GM18861 (cell line): ENCODE data around the gene PSME2.

Source experiments
- ATAC-seq: cut with Tn5 transposase; IDR thresholded peaks from one replicate; pipeline ENCODE4 v1.9.1; 2021; ENCODE audit not compliant: unreplicated experiment

The PSME2 gene

GRCh38 chr14:24179961-24180796, 33.8 kb upstream of the PSME2 start:
- ATAC-seq, result no peak

GRCh38 chr14:24179294-24179960, 33.0 kb upstream of the PSME2 start:
- ATAC-seq, result no peak

DNA sequence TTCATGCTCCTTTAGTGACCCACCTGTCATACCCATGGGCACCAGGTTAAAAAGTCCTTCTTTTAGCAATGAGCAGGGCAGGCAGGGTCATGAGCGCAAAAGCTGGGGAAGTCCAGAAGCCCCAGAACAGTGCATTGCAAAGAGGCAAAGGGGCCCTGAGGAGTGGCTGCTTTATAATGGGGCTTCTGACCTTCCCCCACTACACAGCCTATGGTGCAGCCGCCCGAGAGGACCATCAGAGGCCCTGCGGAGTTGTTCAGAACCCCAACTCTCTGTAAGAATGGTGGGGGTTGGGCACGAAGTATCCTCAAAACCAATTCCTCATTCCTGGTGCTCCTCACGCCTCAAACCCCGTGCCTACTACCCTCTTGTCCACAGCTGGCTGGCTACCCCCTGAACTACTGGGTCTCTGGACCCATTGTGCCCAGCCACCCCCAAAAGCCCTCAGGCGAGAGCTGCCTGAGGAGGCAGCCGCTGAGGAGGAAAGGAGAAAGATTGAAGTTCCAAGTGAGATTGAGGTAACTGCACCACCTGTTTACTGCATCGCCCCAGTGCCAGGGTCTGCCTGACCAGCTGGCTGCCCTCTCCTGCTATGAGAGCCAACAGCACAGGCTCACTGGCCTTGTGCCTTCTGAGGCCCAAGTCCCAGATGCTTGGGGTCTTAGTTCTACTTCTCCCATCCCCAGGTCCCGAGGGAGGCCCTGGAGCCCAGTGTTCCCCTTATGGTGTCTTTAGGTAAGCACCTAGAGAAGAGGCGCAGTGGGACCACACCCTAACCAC, 32.2 kb upstream of the PSME2 start:
- ATAC-seq, result no peak

DNA sequence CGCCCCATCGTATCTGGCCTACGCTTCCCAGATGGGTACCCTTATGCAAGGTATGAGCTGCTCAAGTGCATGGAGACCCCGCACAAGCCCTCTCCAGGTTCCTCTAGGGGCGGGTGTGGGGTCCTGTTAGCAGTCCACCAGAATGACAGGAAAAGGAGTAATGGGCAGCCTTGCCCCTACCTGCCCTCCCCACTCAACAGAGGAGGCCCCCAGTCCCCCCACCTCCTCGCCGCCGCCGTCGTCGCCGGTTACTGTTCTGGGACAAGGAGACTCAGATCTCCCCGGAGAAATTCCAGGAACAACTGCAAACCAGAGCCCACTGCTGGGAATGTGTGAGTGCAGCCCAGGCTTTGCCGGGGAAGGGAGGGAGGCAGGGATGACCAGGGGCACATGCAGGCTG, 31.5 kb upstream of the PSME2 start:
- ATAC-seq, result no peak

- no peak for ATAC-seq
Observed at GRCh38 chr14:24177041-24177825, 30.8 kb upstream of the PSME2 start.

- ATAC-seq, result no peak
Observed at GRCh38 chr14:24176599-24176998, 30.2 kb upstream of the PSME2 start.

- no peak for ATAC-seq
Observed at GRCh38 chr14:24172871-24173281, 26.5 kb upstream of the PSME2 start.

- no peak for ATAC-seq
Observed at GRCh38 chr14:24172261-24172860, 26.0 kb upstream of the PSME2 start.

GRCh38 chr14:24171422-24172260, 25.2 kb upstream of the PSME2 start, which contains the start of gene REC8:
Gene REC8 (plus strand): TSS chr14:24172080. CDS start chr14:24172553, 473 bp downstream.
- ATAC-seq, result peak; percentile 74

DNA sequence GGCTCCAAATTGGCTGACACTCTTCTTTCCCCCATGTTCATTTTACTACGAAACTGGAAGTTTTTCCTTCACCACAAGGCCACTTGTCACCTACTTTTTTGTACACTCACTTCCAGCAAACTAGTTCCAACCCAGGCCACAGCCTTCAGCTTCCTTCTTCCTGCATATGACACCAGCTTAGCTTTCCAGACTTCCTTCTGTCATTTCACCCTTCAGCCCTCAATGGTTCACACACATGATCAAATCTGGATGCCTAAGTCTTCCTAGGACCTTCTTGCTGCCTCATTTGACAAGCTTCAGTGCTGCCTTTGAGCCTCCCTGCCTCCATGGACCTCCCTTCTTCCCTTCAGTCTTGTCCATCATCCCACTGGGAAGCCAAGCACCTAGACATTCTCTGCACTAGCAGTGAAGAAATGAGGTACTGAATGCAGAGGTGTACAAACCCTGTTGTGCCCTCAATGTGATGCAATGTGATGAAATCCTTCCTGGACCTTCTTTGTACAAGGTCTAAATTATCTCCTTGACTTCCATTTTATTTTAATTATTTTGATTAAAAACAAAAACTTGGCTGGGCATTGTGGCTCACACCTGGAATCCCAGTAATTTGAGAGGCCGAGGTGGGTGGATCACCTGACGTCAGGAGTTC, 21.2 kb upstream of the PSME2 start:
- no peak for ATAC-seq

GRCh38 chr14:24165785-24166184, 19.4 kb upstream of the PSME2 start:
- no peak for ATAC-seq

- ATAC-seq, result no peak
Observed at GRCh38 chr14:24164518-24164991, 18.1 kb upstream of the PSME2 start.

DNA sequence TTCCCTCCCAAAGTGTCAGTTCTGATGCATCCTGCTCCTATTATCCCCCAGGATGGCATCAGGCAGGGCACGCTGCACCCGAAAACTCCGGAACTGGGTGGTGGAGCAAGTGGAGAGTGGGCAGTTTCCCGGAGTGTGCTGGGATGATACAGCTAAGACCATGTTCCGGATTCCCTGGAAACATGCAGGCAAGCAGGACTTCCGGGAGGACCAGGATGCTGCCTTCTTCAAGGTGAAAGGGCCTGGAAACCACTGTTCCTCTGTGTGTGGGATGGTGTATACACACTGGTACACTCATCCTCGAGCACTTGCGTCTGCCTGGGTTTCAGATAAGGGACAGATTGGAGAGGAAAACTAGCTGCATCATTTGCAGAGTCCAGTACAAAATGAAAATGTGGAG, 15.7 kb upstream of the PSME2 start:
- ATAC-seq, result no peak

DNA sequence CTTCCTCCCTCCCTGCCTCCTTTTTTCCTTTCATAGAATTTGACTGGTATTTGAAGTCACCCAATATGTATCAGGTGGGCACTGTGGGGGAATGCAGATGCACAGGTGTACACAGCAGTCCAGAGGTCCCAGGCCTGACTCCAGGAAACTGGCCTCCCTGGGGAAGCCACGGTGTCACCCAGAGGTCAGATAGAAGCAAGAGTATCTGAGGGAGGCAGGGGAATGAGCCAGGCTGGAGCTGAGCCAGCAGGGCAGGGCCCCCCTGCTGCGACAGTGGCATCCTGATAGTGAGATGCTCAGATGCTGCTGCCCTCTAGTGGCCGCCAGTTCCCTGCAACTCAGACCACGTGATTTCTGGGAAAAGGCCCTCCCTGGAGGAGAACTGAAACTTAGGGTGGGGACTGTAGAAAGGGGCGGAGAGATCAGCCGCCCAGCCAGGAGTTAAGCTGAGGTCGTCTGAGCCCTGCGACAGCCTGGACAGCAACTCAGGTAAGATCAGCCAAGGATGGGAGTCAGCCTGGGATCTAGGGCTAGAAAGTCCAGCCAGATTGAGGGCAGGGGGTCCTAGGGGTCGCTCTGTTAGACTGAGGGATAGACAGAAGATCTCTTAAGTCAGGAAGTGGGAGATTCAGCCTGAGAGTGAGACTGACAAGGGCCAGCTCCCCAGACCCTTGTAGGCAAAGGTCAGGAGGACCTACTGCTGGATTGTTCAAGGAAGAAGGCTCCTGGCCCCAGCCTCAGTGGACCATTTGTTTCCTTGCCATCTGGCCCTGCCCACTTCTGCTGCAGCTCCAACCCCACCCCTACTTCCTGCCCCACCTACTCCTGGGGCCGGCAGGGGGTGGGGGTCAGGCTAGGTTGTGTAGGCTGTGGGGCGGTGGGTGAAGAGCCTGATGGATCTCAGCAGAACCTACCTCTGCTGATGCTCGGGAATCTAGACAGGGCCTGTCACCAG, 14.7 kb upstream of the PSME2 start, which contains the start of gene IRF9:
Gene IRF9, plus strand, starts transcription at position 416 of the 955 bp plus-strand sequence. CDS start 880 bp downstream, outside the sequence.
- peak; percentile 72 for ATAC-seq

DNA sequence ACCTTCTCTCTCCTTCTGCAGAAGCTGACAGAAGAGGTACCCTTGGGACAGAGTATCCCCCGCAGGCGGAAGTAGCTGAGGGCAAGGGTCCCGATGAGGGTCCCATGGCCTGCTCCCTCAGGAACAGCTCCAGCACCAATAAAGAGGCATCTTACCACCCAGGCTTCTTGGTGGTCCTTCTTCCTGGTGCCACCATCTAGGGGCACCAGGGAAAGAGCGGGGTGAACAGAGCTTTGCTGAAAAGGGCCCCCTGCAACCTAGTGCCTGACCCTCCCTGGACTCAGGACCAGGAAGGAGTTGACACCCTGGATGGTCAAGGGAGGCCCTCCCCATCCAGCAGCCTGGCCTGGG, 14.1 kb upstream of the PSME2 start:
- ATAC-seq, result no peak

DNA sequence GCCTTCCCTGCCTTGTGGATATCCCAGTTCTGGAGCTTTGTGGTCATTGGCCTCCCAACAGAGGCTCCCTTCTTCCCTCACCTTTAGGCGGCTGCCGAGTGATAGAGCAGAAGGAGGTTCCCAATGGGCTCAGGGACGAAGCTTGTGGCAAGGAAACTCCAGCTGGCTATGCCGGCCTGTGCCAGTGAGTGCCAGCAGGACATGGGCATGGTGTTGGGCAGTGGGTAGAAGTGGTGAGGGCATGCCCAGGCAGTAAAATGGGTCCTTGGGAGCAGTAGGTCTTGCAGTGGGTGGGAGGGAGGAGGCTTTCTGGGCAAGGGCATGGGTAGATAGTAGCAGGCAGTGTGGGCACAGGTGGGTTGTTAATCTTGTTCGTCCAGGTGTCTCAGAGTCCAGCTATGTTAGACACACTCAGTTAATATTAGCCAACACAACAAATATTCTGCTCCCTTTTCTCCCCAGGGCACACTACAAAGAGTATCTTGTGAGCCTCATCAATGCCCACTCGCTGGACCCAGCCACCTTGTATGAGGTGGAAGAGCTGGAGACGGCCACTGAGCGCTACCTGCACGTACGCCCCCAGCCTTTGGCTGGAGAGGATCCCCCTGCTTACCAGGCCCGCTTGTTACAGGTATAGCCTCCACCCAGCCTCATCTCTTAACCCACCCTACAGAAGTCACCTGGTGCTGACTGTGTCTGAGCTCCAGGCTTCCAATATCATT, 13.5 kb upstream of the PSME2 start:
- no peak for ATAC-seq

GRCh38 chr14:24157331-24157730, 10.9 kb upstream of the PSME2 start:
- ATAC-seq, result no peak
